ENCODE measurements around the gene NKX2-2.

DNA sequence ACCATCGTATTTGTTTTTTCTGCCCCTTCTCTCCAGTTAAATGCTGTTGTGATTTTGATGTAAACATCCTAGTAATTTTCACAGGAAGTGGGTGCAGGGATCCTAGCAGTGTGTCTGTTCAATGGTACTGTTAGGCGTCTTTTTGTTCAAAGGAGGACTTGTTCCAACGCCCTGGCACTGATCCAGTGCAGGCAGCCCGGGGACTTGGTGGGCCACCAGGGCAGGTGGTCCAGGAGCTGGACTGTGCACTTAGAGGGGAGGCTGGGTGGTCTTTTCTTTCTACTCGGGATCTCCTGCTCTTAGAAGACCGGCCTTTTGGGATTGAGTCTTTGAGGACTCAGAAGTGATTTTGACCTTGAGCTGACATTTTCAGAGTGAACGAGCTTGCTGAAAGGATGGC, 41.1 kb upstream of the NKX2-2 start:
- TF ChIP-seq CTCF (conservative IDR thresholded peaks at IDR 0.05) (no peak), EZH2 (IDR thresholded peaks at IDR 0.05; ENCODE audit: low read depth) (no peak)

Measured in PC-9 (cell line).